PC-3 (cell line): ENCODE measurements around the gene ARL14EPL.

Experiments used
- EZH2 ChIP-seq: fragments of 300-600 bp; sonication (generic); IDR thresholded peaks from one replicate; pipeline ENCODE4 v1.6.1; 2017; ENCODE audit warnings: antibody characterized with exemption, mild to moderate bottlenecking, low read length; ENCODE audit not compliant: unreplicated experiment
- EZH2phosphoT487 ChIP-seq: fragments of 300-600 bp; sonication (generic); IDR thresholded peaks from 2 replicates; pipeline ENCODE4 v1.6.1; 2018; ENCODE audit warnings: mild to moderate bottlenecking, antibody characterized with exemption, low read length, borderline replicate concordance
- TF ChIP-seq, protein P1 (sequence below): fragments of 300-600 bp; sonication (generic); conservative IDR thresholded peaks from 2 replicates; pipeline ENCODE4 v1.5.1; 2017; ENCODE audit warnings: antibody characterized with exemption, low read depth, mild to moderate bottlenecking, low read length

DNA sequence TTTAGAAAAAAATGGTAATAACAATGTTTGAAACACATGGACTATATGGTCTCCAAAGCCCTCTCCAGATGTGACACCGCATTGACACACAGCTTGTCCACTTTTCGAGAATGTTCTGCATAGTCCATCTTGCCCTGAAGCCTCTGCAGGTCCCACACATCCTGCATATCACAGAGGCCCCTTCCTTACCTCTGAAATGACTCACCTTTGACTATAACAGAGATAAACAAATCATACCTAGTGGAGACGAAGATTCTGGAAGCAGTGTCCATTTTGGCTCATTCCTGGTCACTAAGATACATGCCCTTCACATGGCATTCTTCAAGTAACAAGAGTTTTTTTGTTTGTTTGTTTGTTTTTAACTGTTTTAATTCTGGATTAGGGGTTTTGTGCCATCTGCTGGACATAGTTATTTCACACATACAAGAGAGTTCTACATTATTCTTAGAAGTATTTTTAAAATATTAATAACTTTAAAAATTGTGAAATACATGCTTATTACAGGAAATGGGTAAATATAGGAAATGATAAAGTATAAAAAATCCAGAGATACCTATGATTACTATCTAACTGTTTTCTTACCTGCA is 5.1 kb downstream of the ARL14EPL start:
- TF ChIP-seq EZH2 (no peak), EZH2phosphoT487 (no peak)
- TF ChIP-seq, protein P1, sequence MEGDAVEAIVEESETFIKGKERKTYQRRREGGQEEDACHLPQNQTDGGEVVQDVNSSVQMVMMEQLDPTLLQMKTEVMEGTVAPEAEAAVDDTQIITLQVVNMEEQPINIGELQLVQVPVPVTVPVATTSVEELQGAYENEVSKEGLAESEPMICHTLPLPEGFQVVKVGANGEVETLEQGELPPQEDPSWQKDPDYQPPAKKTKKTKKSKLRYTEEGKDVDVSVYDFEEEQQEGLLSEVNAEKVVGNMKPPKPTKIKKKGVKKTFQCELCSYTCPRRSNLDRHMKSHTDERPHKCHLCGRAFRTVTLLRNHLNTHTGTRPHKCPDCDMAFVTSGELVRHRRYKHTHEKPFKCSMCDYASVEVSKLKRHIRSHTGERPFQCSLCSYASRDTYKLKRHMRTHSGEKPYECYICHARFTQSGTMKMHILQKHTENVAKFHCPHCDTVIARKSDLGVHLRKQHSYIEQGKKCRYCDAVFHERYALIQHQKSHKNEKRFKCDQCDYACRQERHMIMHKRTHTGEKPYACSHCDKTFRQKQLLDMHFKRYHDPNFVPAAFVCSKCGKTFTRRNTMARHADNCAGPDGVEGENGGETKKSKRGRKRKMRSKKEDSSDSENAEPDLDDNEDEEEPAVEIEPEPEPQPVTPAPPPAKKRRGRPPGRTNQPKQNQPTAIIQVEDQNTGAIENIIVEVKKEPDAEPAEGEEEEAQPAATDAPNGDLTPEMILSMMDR, result peak; percentile 34; the same call in 1 of the 2 replicates
